H9 (cell line): Measurements from ENCODE around the gene ANXA9. TPM values are rescaled to one million over a fixed set of nuclear protein-coding genes. Genes with fewer than 3 reads are reported as not detected.

Experiments used
- DNase-seq: peaks from one replicate; pipeline ENCODE4 v3.0.0-alpha.2; 2017
- H2AFZ ChIP-seq: one replicate; pipeline ENCODE4 v1.6.1; 2013; ENCODE audit warnings: mild to moderate bottlenecking, low read length, control low read depth, moderate library complexity
- H2AK5ac ChIP-seq: 2 replicates; pipeline ENCODE4 v1.6.1; 2013; ENCODE audit warnings: low read length, control low read depth, mixed read lengths; ENCODE audit not compliant: insufficient read length
- H2BK120ac ChIP-seq: one replicate; pipeline ENCODE4 v1.6.1; 2013; ENCODE audit warnings: low read depth, mild to moderate bottlenecking, low read length, control low read depth, inconsistent platforms; ENCODE audit not compliant: poor library complexity, severe bottlenecking
- H2BK12ac ChIP-seq: 2 replicates; pipeline ENCODE4 v1.6.1; 2013; ENCODE audit warnings: low read length, control low read depth, mixed read lengths, low read depth; ENCODE audit not compliant: insufficient read length
- H2BK15ac ChIP-seq: 2 replicates; pipeline ENCODE4 v1.6.1; 2013; ENCODE audit warnings: low read depth, low read length, control low read depth
- H2BK20ac ChIP-seq: one replicate; pipeline ENCODE4 v1.6.1; 2013; ENCODE audit warnings: low read depth, mild to moderate bottlenecking, low read length, control low read depth, inconsistent platforms; ENCODE audit not compliant: poor library complexity, severe bottlenecking
- H2BK5ac ChIP-seq: 2 replicates; pipeline ENCODE4 v1.6.1; 2013; ENCODE audit warnings: low read length, control low read depth, mixed read lengths; ENCODE audit not compliant: insufficient read length
- H3K14ac ChIP-seq: 2 replicates; pipeline ENCODE4 v1.6.1; 2013; ENCODE audit warnings: low read length, control low read depth; ENCODE audit not compliant: insufficient read depth
- H3K18ac ChIP-seq: 2 replicates; pipeline ENCODE4 v1.6.1; 2013; ENCODE audit warnings: low read depth, mild to moderate bottlenecking, mixed read lengths, low read length, control low read depth; ENCODE audit not compliant: insufficient read length
- H3K23ac ChIP-seq: 2 replicates; pipeline ENCODE4 v1.6.1; 2013; ENCODE audit warnings: low read length, control low read depth, mixed read lengths, low read depth; ENCODE audit not compliant: insufficient read length
- H3K23me2 ChIP-seq: 2 replicates; pipeline ENCODE4 v1.6.1; 2013; ENCODE audit warnings: low read depth, mild to moderate bottlenecking, mixed read lengths, low read length, control low read depth; ENCODE audit not compliant: insufficient read length, poor library complexity, severe bottlenecking
- H3K27ac ChIP-seq: 2 replicates; pipeline ENCODE4 v1.5.1; 2013; ENCODE audit warnings: low read length, control low read depth, mixed read lengths, low read depth; ENCODE audit not compliant: insufficient read length
- H3K27me3 ChIP-seq: 2 replicates; pipeline ENCODE4 v1.6.1; 2013; ENCODE audit warnings: low read length, control low read depth, inconsistent platforms; ENCODE audit not compliant: insufficient read depth
- H3K4ac ChIP-seq: 2 replicates; pipeline ENCODE4 v1.6.1; 2013; ENCODE audit warnings: low read depth, mild to moderate bottlenecking, control low read depth, inconsistent platforms, low read length, moderate library complexity
- H3K4me1 ChIP-seq: 2 replicates; pipeline ENCODE4 v1.6.1; 2013; ENCODE audit warnings: low read length, control low read depth, inconsistent platforms; ENCODE audit not compliant: insufficient read depth
- H3K4me2 ChIP-seq: 2 replicates; pipeline ENCODE4 v1.6.1; 2013; ENCODE audit warnings: low read length, control low read depth, mixed read lengths; ENCODE audit not compliant: insufficient read length, insufficient read depth
- H3K56ac ChIP-seq: 2 replicates; pipeline ENCODE4 v1.6.1; 2013; ENCODE audit warnings: low read depth, mild to moderate bottlenecking, mixed read lengths, low read length, control low read depth; ENCODE audit not compliant: insufficient read length
- H3K79me1 ChIP-seq: 2 replicates; pipeline ENCODE4 v1.6.1; 2013; ENCODE audit warnings: low read depth, mild to moderate bottlenecking, moderate library complexity, low read length, control low read depth, inconsistent platforms; ENCODE audit not compliant: insufficient read depth, poor library complexity, severe bottlenecking
- H3K79me2 ChIP-seq: 2 replicates; pipeline ENCODE4 v1.6.1; 2013; ENCODE audit warnings: low read length, control low read depth, inconsistent platforms; ENCODE audit not compliant: insufficient read depth
- H3K9ac ChIP-seq: 2 replicates; pipeline ENCODE4 v1.6.1; 2013; ENCODE audit warnings: low read length, control low read depth, mixed read lengths; ENCODE audit not compliant: insufficient read length; ENCODE audit errors: extremely low read depth
- H3K9me3 ChIP-seq: one replicate; pipeline ENCODE4 v1.6.1; 2013; ENCODE audit warnings: low read depth, low read length, inconsistent platforms; ENCODE audit not compliant: control insufficient read depth
- H3T11ph ChIP-seq: one replicate; pipeline ENCODE4 v1.6.1; 2013; ENCODE audit warnings: mild to moderate bottlenecking, low read length, control low read depth, inconsistent platforms
- H4K20me1 ChIP-seq: one replicate; pipeline ENCODE4 v1.6.1; 2013; ENCODE audit not compliant: control insufficient read depth, insufficient read length, insufficient read depth
- H4K5ac ChIP-seq: 2 replicates; pipeline ENCODE4 v1.6.1; 2013; ENCODE audit warnings: low read depth, mild to moderate bottlenecking, mixed read lengths, low read length, control low read depth; ENCODE audit not compliant: insufficient read length
- H4K8ac ChIP-seq: replicated peaks from 2 replicates; pipeline ENCODE4 v1.6.1; 2013; ENCODE audit warnings: low read length, control low read depth, mixed read lengths, low read depth; ENCODE audit not compliant: insufficient read length
- H4K91ac ChIP-seq: 2 replicates; pipeline ENCODE4 v1.6.1; 2013; ENCODE audit warnings: low read depth, mild to moderate bottlenecking, moderate library complexity, mixed read lengths, low read length, control low read depth; ENCODE audit not compliant: insufficient read length
- H3K27ac Mint-ChIP-seq, 3 experiments: 2 replicates in 2 of 3; 3 replicates in 1 of 3; pipeline ENCODE4 v1.8.0; 2020 to 2021; ENCODE audit warnings: mixed read lengths in 3 of 3, mild to moderate bottlenecking in 1 of 3, moderate library complexity in 1 of 3
- H3K27me3 Mint-ChIP-seq: 2 replicates; pipeline ENCODE4 v1.8.0; 2021; ENCODE audit warnings: low read depth, mild to moderate bottlenecking, moderate library complexity, mixed read lengths
- H3K36me3 Mint-ChIP-seq, 3 experiments: 2 replicates in 2 of 3; 3 replicates in 1 of 3; pipeline ENCODE4 v1.8.0; 2020 to 2021; ENCODE audit warnings: low read depth in 3 of 3, mixed read lengths in 3 of 3; ENCODE audit not compliant: insufficient read depth in 1 of 3
- H3K4me1 Mint-ChIP-seq, 2 experiments: 2 replicates each; pipeline ENCODE4 v1.8.0; 2020; ENCODE audit warnings: mixed read lengths in 2 of 2
- H3K4me3 Mint-ChIP-seq, 2 experiments: 2 replicates in 1 of 2; 3 replicates in 1 of 2; pipeline ENCODE4 v1.8.0; 2020 to 2021; ENCODE audit warnings: mild to moderate bottlenecking in 2 of 2, mixed read lengths in 2 of 2, moderate library complexity in 1 of 2
- H3K9me3 Mint-ChIP-seq, 2 experiments: 2 replicates in 1 of 2; 3 replicates in 1 of 2; pipeline ENCODE4 v1.8.0; 2020; ENCODE audit warnings: mild to moderate bottlenecking in 2 of 2, mixed read lengths in 2 of 2, moderate library complexity in 1 of 2
- CTCF ChIP-seq: fragments of 200-600 bp; sonication (generic); conservative IDR thresholded peaks from 3 replicates; pipeline ENCODE4 v1.8.0; 2021; ENCODE audit warnings: antibody characterized with exemption, mild to moderate bottlenecking
- WGBS: extraction: QIAGEN DNeasy Blood & Tissue Kit; methylation state at CpG from one replicate; pipeline ENCODE4 v1.1.7; 2013; ENCODE audit warnings: missing lambda C conversion rate, low lambda C conversion rate, mixed read lengths; ENCODE audit not compliant: insufficient read length; ENCODE audit errors: extremely low coverage; 5-methylcytosine and 5-hydroxymethylcytosine counted together
- total RNA-seq: library from RNA; stranded (reverse); gene quantifications from 2 replicates; pipeline ENCODE4 v1.2.1, GENCODE V29; 2021

Gene ANXA9
- total RNA-seq, 1 experiment from 2014 or later, result 0.92 TPM

DNA sequence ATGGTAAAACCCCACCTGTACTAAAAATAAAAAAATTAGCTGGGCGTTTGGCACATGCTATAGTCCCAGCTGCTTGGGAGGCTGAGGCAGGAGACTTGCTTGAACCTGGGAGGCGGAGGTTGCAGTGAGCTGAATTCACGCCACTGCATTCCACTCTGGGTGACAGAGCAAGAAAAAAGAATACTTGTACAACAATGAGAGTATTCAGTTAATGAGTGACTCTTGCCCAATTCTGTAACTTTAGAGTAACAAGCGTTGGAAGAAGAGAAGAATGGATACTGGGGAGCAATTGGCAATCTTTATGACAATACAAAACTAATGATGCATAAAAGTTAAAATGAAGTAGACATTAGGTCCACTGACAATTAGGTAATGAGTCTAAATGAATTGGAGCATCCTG, 10.5 kb downstream of the ANXA9 start:
- Histone ChIP-seq H3K4ac (no peak overlapping the region), H2BK20ac (no peak overlapping the region), H3K27me3 (no peaks in the 10 kb centered on the region), H2BK15ac (no peak overlapping the region), H3K79me2 (no peaks in the 10 kb centered on the region), H3K4me2 (no peak overlapping the region), H3K27ac (no peak overlapping the region), H4K20me1 (no peaks in the 10 kb centered on the region), H3K23ac (no peak overlapping the region), H2BK5ac (no peak overlapping the region), H4K8ac (no peak overlapping the region), H3K4me1 (no peaks in the 10 kb centered on the region), H4K5ac (no peak overlapping the region), H2BK12ac (no peak overlapping the region), H3K14ac (no peak overlapping the region), H3K23me2 (no peaks in the 10 kb centered on the region), H3T11ph (no peak overlapping the region), H3K9ac (no peak overlapping the region), H2AK5ac (no peak overlapping the region), H3K18ac (no peak overlapping the region), H3K56ac (no peak overlapping the region), H2BK120ac (no peak overlapping the region), H3K9me3 (no peaks in the 10 kb centered on the region), H2AFZ (no peak overlapping the region), H3K79me1 (no peaks in the 10 kb centered on the region), H4K91ac (no peak overlapping the region)
- no peak for DNase-seq
- WGBS, result no CpG with 5 or more reads among the region's 4 CpGs
- no peaks in the 10 kb centered on the region for H3K27me3 Mint-ChIP-seq
- TF ChIP-seq CTCF, result no peak
- no peak overlapping the region for H3K4me3 Mint-ChIP-seq
- no peaks in the 10 kb centered on the region; a peak in 1 of 5 replicates for H3K9me3 Mint-ChIP-seq
- no peak overlapping the region for H3K27ac Mint-ChIP-seq
- H3K4me1 Mint-ChIP-seq, result peaks cover 5% of the 10 kb centered on the region in 2 experiments
- H3K36me3 Mint-ChIP-seq, result peaks cover 0 to 2% (median 0%) of the 10 kb centered on the region in 3 experiments; a peak in 1 of 7 replicates
